Sigmoid colon (tissue), 3 donors: ENCODE data around the gene DDX59.

Experiments
- CTCF ChIP-seq, 4 experiments: fragments of 450-650 bp in 3 of 4; fragments of 200-600 bp in 1 of 4; IDR thresholded peaks; one replicate each; pipeline ENCODE4 v1.5.1; 2016 to 2019; ENCODE audit warnings: antibody characterized with exemption in 4 of 4, mild to moderate bottlenecking in 3 of 4, moderate library complexity in 2 of 4
- POLR2A ChIP-seq, 2 donors: fragments of 450-650 bp; IDR thresholded peaks; one replicate each; pipeline ENCODE4 v1.6.1; 2016; ENCODE audit warnings: antibody characterized with exemption in 2 of 2, mild to moderate bottlenecking in 2 of 2, moderate library complexity in 2 of 2

DNA sequence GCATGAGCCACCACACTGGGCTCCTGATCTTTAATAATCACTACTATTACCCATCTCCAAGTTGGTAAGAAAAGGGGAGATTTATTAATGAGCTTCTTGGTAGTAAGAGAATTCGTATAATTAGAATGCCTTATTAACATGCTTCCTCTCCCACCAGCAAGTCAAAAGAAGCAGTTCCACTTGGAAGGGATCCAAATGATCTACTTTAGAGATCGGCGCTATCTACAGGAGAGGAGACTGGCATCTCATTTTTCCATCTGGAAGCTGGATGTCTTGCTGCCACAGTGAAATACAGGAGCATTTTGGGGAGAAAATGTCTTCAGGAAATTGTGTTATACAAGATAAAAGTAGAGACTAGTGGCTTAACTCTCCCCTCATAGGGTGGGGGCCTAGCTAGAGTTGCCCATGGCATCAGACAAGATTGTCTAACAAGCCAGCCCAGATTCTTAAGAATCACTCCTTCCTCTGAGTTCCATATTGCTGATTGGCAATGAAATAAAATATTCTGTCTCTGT lies 35.3 kb upstream of the DDX59 start:
- TF ChIP-seq POLR2A (IDR thresholded peaks at IDR 0.05): no peak
- TF ChIP-seq CTCF (IDR thresholded peaks at IDR 0.05): no peak
